MCF 10A (cell line): ENCODE results near the gene FRMPD1. TPM values are rescaled to one million over a fixed set of nuclear protein-coding genes. Genes with fewer than 3 reads are reported as not detected.

ENCODE experiments used
- BruUV-seq: library from RNA; stranded (reverse); fragments of 400-500 nt; replicated peaks from 2 replicates; lab custom pipeline; 2021; lab: Mats Ljungman, UMichigan
- CTCF ChIA-PET: fragments of 300-600 bp; sonication (Branson Sonifier 250); formaldehyde crosslinking; extraction: SDS; loops from one replicate; lab custom pipeline; 2021; ENCODE audit warnings: antibody characterized with exemption, inconsistent platforms; lab: Yijun Ruan, JAX
- POLR2A ChIA-PET: fragments of 300-600, 350-650 bp; sonication (Branson Sonifier 250); formaldehyde crosslinking; extraction: SDS; loops from one replicate; lab custom pipeline; 2020; ENCODE audit warnings: antibody characterized with exemption, inconsistent platforms; lab: Yijun Ruan, JAX
- DNase-seq: peaks from one replicate; pipeline ENCODE4 v3.0.0-alpha.2; 2018; ENCODE audit not compliant: unreplicated experiment
- H3K27ac Mint-ChIP-seq: one replicate; pipeline ENCODE4 v1.8.0; 2022; ENCODE audit warnings: mild to moderate bottlenecking, low read depth, mixed read lengths; ENCODE audit not compliant: unreplicated experiment
- H3K27me3 Mint-ChIP-seq: one replicate; pipeline ENCODE4 v1.8.0; 2022; ENCODE audit warnings: mixed read lengths; ENCODE audit not compliant: insufficient read depth, unreplicated experiment
- H3K36me3 Mint-ChIP-seq: one replicate; pipeline ENCODE4 v1.8.0; 2022; ENCODE audit warnings: mild to moderate bottlenecking, moderate library complexity, mixed read lengths; ENCODE audit not compliant: insufficient read depth, unreplicated experiment
- H3K4me1 Mint-ChIP-seq: one replicate; pipeline ENCODE4 v1.8.0; 2022; ENCODE audit warnings: mixed read lengths; ENCODE audit not compliant: insufficient read depth, unreplicated experiment
- H3K4me3 Mint-ChIP-seq: one replicate; pipeline ENCODE4 v1.8.0; 2022; ENCODE audit warnings: mild to moderate bottlenecking, moderate library complexity, mixed read lengths; ENCODE audit not compliant: unreplicated experiment
- H3K9me3 Mint-ChIP-seq: one replicate; pipeline ENCODE4 v1.8.0; 2022; ENCODE audit warnings: mixed read lengths; ENCODE audit not compliant: unreplicated experiment
- CTCF ChIP-seq: fragments of 200-600 bp; IDR thresholded peaks from one replicate; pipeline ENCODE4 v1.8.0; 2022; ENCODE audit warnings: antibody characterized with exemption, mild to moderate bottlenecking; ENCODE audit not compliant: unreplicated experiment
- intact Hi-C: fragments of 100-400 bp; cut with micrococcal nuclease; formaldehyde crosslinking; loops from 2 replicates; pipeline ENCODE4 v1.14.1; 2022
- total RNA-seq: library from RNA; stranded (reverse); gene quantifications from 2 replicates; pipeline ENCODE4 v1.2.3, GENCODE V29; 2022

FRMPD1 gene
- total RNA-seq, 1 experiment from 2014 or later: not detected

- POLR2A ChIA-PET: no interaction called here
- Mint-ChIP-seq H3K4me1 (no peaks in the 10 kb centered on the region), H3K27ac (no peak overlapping the region), H3K27me3 (peaks cover 72% of the 10 kb centered on the region), H3K36me3 (no peaks in the 10 kb centered on the region), H3K4me3 (no peak overlapping the region), H3K9me3 (no peaks in the 10 kb centered on the region)
- CTCF ChIA-PET: no interaction called here
- intact Hi-C loops: no loop called here
- BruUV-seq: no TSS peak
- no peak for TF ChIP-seq CTCF
- no peak for DNase-seq
These were observed 45.8 kb downstream of the FRMPD1 start for GRCh38 chr9:37696528-37696927.

GRCh38 chr9:37700131-37700530, 49.4 kb downstream of the FRMPD1 start:
- TF ChIP-seq CTCF: no peak
- intact Hi-C loops: no loop called here
- no peak overlapping the region for H3K27ac Mint-ChIP-seq
- CTCF ChIA-PET: interaction anchor here (0.6 kb wide), 1 partner anchor 44 kb away, joined by 4 read pairs; no protein-coding TSS in a partner anchor
- POLR2A ChIA-PET: interaction anchor here (1.0 kb wide), 1 partner anchor 108 kb away, joined by 3 read pairs; no protein-coding TSS in a partner anchor
- H3K27me3 Mint-ChIP-seq: peaks cover 43% of the 10 kb centered on the region
- no peak overlapping the region for H3K4me3 Mint-ChIP-seq
- H3K9me3 Mint-ChIP-seq: no peaks in the 10 kb centered on the region
- no peaks in the 10 kb centered on the region for H3K36me3 Mint-ChIP-seq
- DNase-seq: no peak
- BruUV-seq: no TSS peak
- H3K4me1 Mint-ChIP-seq: no peaks in the 10 kb centered on the region

- no TSS peak for BruUV-seq
- no peaks in the 10 kb centered on the region for H3K4me1 Mint-ChIP-seq
- no peak for TF ChIP-seq CTCF
- no peak for DNase-seq
- H3K27ac Mint-ChIP-seq: no peak overlapping the region
- intact Hi-C loops: no loop called here
- H3K9me3 Mint-ChIP-seq: no peaks in the 10 kb centered on the region
- H3K27me3 Mint-ChIP-seq: peaks cover 35% of the 10 kb centered on the region
- ChIA-PET POLR2A (interaction anchor here (1.0 kb wide), 1 partner anchor 109 kb away, joined by 3 read pairs; no protein-coding TSS in a partner anchor), CTCF (no interaction called here)
- no peak overlapping the region for H3K4me3 Mint-ChIP-seq
- H3K36me3 Mint-ChIP-seq: no peaks in the 10 kb centered on the region
These were observed 50.1 kb downstream of the FRMPD1 start for GRCh38 chr9:37700900-37701299.

- CTCF ChIA-PET: no interaction called here
- H3K4me3 Mint-ChIP-seq: no peak overlapping the region
- TF ChIP-seq CTCF: no peak
- intact Hi-C loops: no loop called here
- POLR2A ChIA-PET: no interaction called here
- H3K9me3 Mint-ChIP-seq: no peaks in the 10 kb centered on the region
- DNase-seq: no peak
- H3K36me3 Mint-ChIP-seq: no peaks in the 10 kb centered on the region
- BruUV-seq: no TSS peak
- H3K27me3 Mint-ChIP-seq: peaks cover 50% of the 10 kb centered on the region
- H3K27ac Mint-ChIP-seq: no peak overlapping the region
- no peaks in the 10 kb centered on the region for H3K4me1 Mint-ChIP-seq
These were observed 55.0 kb downstream of the FRMPD1 start for GRCh38 chr9:37705787-37706186.
